22Rv1 (cell line): ENCODE measurements around the gene SERPINB3.

Experiments used
- CTCF ChIP-seq: fragments of 450-650 bp; IDR thresholded peaks from 2 replicates; pipeline ENCODE4 v1.5.1; 2017; ENCODE audit warnings: mild to moderate bottlenecking
- ZFX ChIP-seq: fragments of 450-650 bp; IDR thresholded peaks from 2 replicates; pipeline ENCODE4 v1.6.1; 2017; ENCODE audit warnings: antibody characterized with exemption, borderline replicate concordance

GRCh38 chr18:63613420-63613819 is 48.3 kb downstream of the SERPINB3 start:
- TF ChIP-seq CTCF (no peak), ZFX (no peak)
